Regular cardiac myocyte (primary cell): Measurements from ENCODE around the gene GRIN3A. TPM values are rescaled to one million over a fixed set of nuclear protein-coding genes. Genes with fewer than 3 reads are reported as not detected.

Experiments
- total RNA-seq: library from RNA; depleted of rRNA; stranded (reverse); fragments of >200 nt; gene quantifications from 2 replicates; pipeline ENCODE4 v1.2.3, GENCODE V29; 2014

GRIN3A gene
- total RNA-seq, result not detected in 2 replicates

DNA sequence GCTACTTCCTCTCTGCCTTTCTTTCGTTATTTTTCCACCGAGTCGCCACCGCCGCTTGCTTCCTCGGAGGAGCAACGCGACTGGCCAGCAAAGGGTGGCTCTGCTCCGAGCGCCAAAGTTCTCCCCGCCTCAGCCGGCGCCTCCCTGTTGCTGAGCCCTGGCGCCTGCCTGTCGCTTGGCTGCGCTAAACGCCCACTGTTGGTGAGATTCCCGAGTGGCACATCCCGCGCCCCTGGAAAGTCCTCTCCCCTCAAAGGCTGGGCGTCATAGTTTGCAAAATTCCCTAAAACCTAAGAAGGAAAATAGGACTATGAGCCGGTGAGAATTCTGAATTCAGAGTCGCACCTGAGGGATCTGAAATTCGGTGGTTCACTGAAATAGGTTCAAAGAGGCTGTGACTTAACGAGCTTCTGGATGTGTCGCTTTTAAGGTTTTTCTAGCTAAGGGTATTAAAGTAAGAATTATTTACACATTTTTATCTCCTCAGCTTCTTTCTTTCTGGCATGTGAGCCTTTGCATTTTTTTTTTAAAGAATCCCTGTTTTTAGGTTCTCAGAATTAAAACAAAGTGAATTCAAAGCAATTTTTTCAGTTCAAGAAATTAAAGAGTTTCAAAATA is at the start of gene GRIN3A:
Gene GRIN3A (minus strand): TSS at position 82 of the 618 bp plus-strand sequence. CDS start 668 bp downstream, outside the sequence.

DNA sequence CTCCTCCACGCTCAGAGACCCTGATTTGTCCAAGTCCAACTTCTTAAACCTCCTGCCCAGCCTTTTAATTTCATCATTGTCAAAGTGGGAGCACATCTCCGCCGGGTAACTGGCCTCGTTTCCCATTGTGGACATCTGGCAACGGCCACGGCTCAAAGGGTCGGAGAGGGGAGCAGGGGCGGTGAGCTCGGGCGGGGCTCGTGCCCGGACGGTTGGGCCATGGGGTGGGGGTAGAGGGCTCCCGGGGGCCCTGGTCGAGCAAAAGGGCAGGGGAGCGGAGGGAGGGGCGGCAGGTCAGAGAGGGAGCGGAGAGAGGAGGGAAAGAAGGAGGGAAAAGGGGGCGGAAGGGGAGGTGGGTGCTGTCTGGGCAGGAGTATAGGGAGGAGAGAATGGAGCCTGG is 143.7 kb downstream of the GRIN3A start, which contains the start of gene PPP3R2:
Gene PPP3R2 (minus strand): TSS at position 174 of the 400 bp plus-strand sequence. CDS start 48 bp downstream, at position 126.

DNA sequence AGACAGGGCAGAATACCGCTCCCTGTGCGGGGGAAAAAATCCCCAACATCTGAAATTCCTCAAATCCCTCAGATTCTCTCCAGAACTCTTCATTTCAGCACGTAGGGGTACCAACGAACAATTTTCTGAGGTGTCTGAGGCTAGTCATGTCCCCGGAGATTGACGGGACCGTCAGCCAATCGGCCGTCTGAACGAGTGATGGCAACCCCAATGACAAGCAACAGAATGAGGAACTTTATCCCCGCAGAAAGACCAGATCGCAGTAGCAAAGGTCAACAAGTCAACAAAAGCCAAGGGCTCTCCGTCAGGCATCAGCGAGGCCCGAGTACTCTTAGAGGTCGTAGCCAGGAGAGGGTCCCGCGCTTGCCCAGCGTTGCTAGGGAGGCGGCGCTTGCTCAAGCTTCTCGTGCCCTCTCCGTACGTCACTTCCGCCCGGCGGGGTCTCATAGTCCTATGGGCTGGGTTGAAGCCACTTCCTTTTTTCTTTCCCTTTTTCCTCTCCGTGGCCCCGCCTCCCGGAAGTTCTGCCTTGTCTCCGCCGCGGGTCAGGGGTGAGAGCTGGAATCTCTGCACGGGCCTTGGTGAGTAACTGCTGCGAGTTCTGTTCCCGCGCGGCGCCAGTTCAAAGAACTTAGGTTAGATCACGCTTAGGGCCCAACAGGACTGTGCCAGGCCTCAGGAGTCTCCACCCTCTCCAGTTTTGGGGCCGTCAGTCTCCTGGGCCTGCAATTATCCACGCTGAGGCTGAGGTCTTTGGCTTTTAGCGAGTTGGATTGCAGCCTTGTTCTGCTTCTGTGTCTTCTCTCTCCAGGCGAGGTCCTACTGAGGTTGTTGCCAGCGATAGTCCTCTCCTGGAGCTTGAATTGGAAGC is 204.9 kb downstream of the GRIN3A start, which contains the start of gene RNF20:
Gene RNF20 (plus strand): TSS at position 520 of the 871 bp plus-strand sequence. CDS start 1,571 bp downstream, outside the sequence.

Other genes starting within 250 kb of the GRIN3A start
- 31.9 and 32.6 TPM in 2 replicates for gene RNF20, start 204.8 kb downstream of the GRIN3A start, total RNA-seq
- not detected in 2 replicates for gene PPP3R2, start 143.7 kb downstream of the GRIN3A start, total RNA-seq